ENCODE results near the gene PDCD1.

PDCD1 gene

GRCh38 chr2:241861264-241861663 is 2.6 kb upstream of the PDCD1 start:
- Histone ChIP-seq H3K4me2 (ENCODE audit: insufficient read depth, low read length) (no peak overlapping the region), H3K9me3 (ENCODE audit: insufficient read depth, low read length, severe bottlenecking) (no peaks in the 10 kb centered on the region), H4K20me1 (ENCODE audit: insufficient read depth, low read length) (peaks cover 26% of the 10 kb centered on the region; the same call in 1 of the 2 replicates), H3K4me3 (ENCODE audit: low read depth in 1 of 2, low read length in 2 of 2) (no peak overlapping the region), H3K27ac (ENCODE audit: low read length) (no peak overlapping the region), H3K36me3 (ENCODE audit: insufficient read depth, low read length) (no peaks in the 10 kb centered on the region), H3K4me1 (ENCODE audit: insufficient read depth, low read length) (peaks cover 57% of the 10 kb centered on the region), H2AFZ (ENCODE audit: low read depth, low read length) (no peak overlapping the region), H3K9ac (ENCODE audit: low read depth, low read length) (no peak overlapping the region), H3K27me3 (ENCODE audit: insufficient read depth, low read length, poor library complexity) (peaks cover 9% of the 10 kb centered on the region), H3K79me2 (ENCODE audit: insufficient read depth, low read length) (no peaks in the 10 kb centered on the region)
- ATAC-seq (ENCODE audit: insufficient read depth, low read depth) (no peak), DNase-seq (no peak)
- TF ChIP-seq EZH2 (IDR thresholded peaks at IDR 0.05; ENCODE audit: borderline replicate concordance, low read depth, low read length, severe bottlenecking) (no peak), CTCF (IDR thresholded peaks at IDR 0.05; ENCODE audit: borderline replicate concordance, extremely low read depth, low read length, poor library complexity, severe bottlenecking) (no peak)

GRCh38 chr2:241860184-241861078 is 1.7 kb upstream of the PDCD1 start:
- Histone ChIP-seq H3K4me1 (ENCODE audit: insufficient read depth, low read length) (peaks cover 48% of the 10 kb centered on the region), H2AFZ (ENCODE audit: low read depth, low read length) (no peak overlapping the region), H3K9ac (ENCODE audit: low read depth, low read length) (peak overlapping the region; percentile 10; the same call in 1 of the 2 replicates), H3K4me3 (ENCODE audit: low read depth in 1 of 2, low read length in 2 of 2) (peak overlapping the region in 1 of 2 experiments; percentile 42; a peak in 2 of 4 replicates), H3K79me2 (ENCODE audit: insufficient read depth, low read length) (no peaks in the 10 kb centered on the region), H3K4me2 (ENCODE audit: insufficient read depth, low read length) (peak overlapping the region; percentile 49), H3K27ac (ENCODE audit: low read length) (peak overlapping the region; percentile 67), H3K27me3 (ENCODE audit: insufficient read depth, low read length, poor library complexity) (peaks cover 9% of the 10 kb centered on the region), H3K36me3 (ENCODE audit: insufficient read depth, low read length) (no peaks in the 10 kb centered on the region), H3K9me3 (ENCODE audit: insufficient read depth, low read length, severe bottlenecking) (no peaks in the 10 kb centered on the region), H4K20me1 (ENCODE audit: insufficient read depth, low read length) (peaks cover 20% of the 10 kb centered on the region; the same call in 1 of the 2 replicates)
- no peak for DNase-seq
- ATAC-seq (ENCODE audit: insufficient read depth, low read depth), result peak; percentile 75
- TF ChIP-seq CTCF (IDR thresholded peaks at IDR 0.05; ENCODE audit: borderline replicate concordance, extremely low read depth, low read length, poor library complexity, severe bottlenecking) (no peak), EZH2 (IDR thresholded peaks at IDR 0.05; ENCODE audit: borderline replicate concordance, low read depth, low read length, severe bottlenecking) (no peak)

- Histone ChIP-seq H4K20me1 (ENCODE audit: insufficient read depth, low read length) (peaks cover 17% of the 10 kb centered on the region; the same call in 1 of the 2 replicates), H3K27me3 (ENCODE audit: insufficient read depth, low read length, poor library complexity) (peaks cover 9% of the 10 kb centered on the region), H3K4me3 (ENCODE audit: low read depth in 1 of 2, low read length in 2 of 2) (peak overlapping the region in 1 of 2 experiments; percentile 28; a peak in 1 of 4 replicates), H3K27ac (ENCODE audit: low read length) (peak overlapping the region; percentile 67), H3K79me2 (ENCODE audit: insufficient read depth, low read length) (no peaks in the 10 kb centered on the region), H3K36me3 (ENCODE audit: insufficient read depth, low read length) (no peaks in the 10 kb centered on the region), H2AFZ (ENCODE audit: low read depth, low read length) (no peak overlapping the region), H3K4me1 (ENCODE audit: insufficient read depth, low read length) (peaks cover 40% of the 10 kb centered on the region), H3K9ac (ENCODE audit: low read depth, low read length) (peak overlapping the region; percentile 10; the same call in 1 of the 2 replicates), H3K9me3 (ENCODE audit: insufficient read depth, low read length, severe bottlenecking) (no peaks in the 10 kb centered on the region), H3K4me2 (ENCODE audit: insufficient read depth, low read length) (peak overlapping the region; percentile 49)
- ATAC-seq (ENCODE audit: insufficient read depth, low read depth), result peak; percentile 78
- TF ChIP-seq CTCF (IDR thresholded peaks at IDR 0.05; ENCODE audit: borderline replicate concordance, extremely low read depth, low read length, poor library complexity, severe bottlenecking), result peak; percentile 17
- no peak for TF ChIP-seq EZH2 (IDR thresholded peaks at IDR 0.05; ENCODE audit: borderline replicate concordance, low read depth, low read length, severe bottlenecking)
- peak; percentile 78 for DNase-seq
Measured at GRCh38 chr2:241859436-241860183, 916 bp upstream of the PDCD1 start.
